GM12873 (cell line): ENCODE data around the gene ZNF778.

Experiments
- CTCF ChIP-seq: IDR thresholded peaks from 2 replicates; pipeline ENCODE4 v1.5.1; 2012; ENCODE audit warnings: low read depth, mild to moderate bottlenecking, moderate library complexity, low read length, control low read depth; ENCODE audit not compliant: insufficient read depth; ENCODE audit errors: missing control alignments

ZNF778 gene

GRCh38 chr16:89177501-89177900 lies 40.0 kb upstream of the ZNF778 start:
- no peak for TF ChIP-seq CTCF

- TF ChIP-seq CTCF: no peak
Observed at GRCh38 chr16:89178453-89179147, 38.9 kb upstream of the ZNF778 start.

- no peak for TF ChIP-seq CTCF
Observed at GRCh38 chr16:89179148-89179484, 38.4 kb upstream of the ZNF778 start.

DNA sequence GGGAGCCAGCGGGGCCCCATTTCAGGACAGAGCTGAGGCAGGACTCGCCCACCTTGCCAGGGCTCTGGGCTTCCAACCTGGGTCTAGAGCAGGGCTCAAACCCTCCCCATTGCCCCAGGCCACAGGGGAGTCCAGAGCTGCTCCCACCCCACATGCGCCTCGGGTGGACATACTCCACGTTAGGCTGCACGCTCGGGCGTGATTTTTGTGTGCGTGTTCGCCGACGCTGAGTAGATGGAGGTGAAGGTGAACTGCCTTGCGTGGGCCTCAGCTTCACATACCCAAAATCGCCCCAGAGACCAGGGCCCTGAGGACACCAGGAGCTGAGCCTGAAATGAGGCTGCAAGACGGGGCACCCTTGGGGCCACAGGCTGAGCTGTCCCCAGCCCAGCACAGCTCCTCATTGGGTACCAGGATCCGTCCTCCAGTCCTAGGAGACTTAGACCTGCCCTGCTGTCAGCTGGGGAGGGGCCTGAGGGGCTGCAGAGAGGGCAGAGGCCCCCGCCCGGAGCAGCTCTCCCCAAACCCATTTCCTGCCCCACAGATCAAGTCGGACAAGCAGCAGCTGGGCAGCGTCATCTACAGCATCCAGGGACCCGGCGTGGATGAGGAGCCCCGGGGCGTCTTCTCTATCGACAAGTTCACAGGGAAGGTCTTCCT lies 37.7 kb upstream of the ZNF778 start:
- no peak for TF ChIP-seq CTCF

DNA sequence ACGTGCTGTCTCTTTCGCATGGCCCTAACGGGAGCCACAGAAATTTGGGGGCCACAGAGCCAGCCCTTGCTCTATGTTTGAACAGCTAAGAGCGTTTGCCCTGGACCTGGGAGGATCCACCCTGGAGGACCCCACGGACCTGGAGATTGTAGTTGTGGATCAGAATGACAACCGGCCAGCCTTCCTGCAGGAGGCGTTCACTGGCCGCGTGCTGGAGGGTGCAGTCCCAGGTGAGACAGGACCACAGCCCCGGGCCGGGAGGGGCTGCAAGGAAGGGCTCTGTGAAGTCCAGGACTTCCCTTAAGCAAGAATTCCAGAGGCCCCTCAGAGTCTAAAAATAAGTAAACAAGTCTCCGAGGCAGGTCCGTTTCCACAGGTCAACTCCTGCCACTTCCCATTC lies 34.0 kb upstream of the ZNF778 start:
- no peak for TF ChIP-seq CTCF

DNA sequence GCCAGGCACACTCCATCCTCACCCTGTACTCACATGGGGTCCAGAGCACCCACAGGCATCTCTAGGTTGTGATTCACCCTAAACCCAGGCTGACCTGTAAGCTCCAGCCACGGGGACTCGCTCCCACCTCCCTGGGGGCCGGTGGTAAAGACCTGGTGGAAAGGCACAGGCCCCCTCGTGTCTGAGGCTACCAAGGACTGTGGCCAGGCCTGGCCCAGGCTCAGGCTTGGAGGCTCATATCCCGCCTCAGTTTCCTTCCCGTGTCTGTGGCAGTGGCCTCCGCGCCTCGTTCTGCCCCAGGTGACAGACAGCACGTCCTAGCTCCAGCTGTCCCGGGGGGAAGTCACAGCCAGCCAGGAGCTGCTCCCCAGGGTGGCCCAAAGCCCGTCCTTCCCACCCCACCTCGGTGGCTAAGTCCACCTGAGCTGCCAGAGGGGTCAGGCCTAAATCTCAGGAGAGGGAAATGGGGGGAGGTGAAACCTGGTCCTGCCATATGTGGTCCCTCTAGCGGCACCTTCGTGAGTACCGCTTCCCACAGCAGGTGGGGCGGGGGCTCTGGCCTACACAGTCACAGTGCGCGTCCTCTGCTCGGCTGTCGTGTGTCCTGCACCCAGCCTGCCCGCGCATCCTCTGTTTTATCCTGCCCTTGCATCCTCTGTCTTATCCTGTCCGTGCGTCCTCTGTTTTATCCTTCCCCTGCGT lies 33.4 kb upstream of the ZNF778 start:
- no peak for TF ChIP-seq CTCF

- no peak for TF ChIP-seq CTCF
Observed at GRCh38 chr16:89184677-89184932, 32.9 kb upstream of the ZNF778 start.
